Peyer's patch (tissue), 4 donors: ENCODE measurements around the gene EFTUD2.

Source experiments
- POLR2A ChIP-seq, 2 donors: fragments of 450-650 bp; IDR thresholded peaks; one replicate each; pipeline ENCODE4 v1.5.1; 2017; ENCODE audit warnings: antibody characterized with exemption in 2 of 2, mild to moderate bottlenecking in 2 of 2, moderate library complexity in 2 of 2
- TF ChIP-seq, protein P1 (sequence below), 6 experiments: fragments of 450-650 bp in 4 of 6; fragments of 200-600 bp in 2 of 6; sonication (generic) in 1 of 6; IDR thresholded peaks; one replicate each; pipeline ENCODE4 v1.5.1; 2017 to 2019; ENCODE audit warnings: antibody characterized with exemption in 6 of 6, mild to moderate bottlenecking in 3 of 6, moderate library complexity in 1 of 6

DNA sequence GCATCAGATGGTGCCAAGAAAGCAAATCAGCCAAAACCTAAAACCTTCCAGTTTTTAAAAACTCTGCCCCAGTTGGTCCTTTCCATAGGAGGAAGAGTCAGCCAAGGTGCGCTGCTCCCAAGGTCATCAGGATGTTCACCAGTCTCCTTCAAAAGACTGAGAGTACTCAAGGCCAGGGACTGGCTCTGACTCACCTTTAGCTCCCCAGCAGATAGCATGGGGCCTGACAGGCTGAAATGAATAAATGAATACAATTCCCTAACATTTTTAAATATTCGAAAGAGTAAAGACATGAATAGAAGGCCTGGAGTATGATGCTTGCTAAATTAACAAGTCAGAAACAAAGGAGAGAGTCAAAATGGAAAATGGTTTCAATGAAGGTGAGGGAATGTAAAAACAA is 19.2 kb downstream of the EFTUD2 start:
- no peak for TF ChIP-seq POLR2A (IDR thresholded peaks at IDR 0.05)
- TF ChIP-seq, protein P1, sequence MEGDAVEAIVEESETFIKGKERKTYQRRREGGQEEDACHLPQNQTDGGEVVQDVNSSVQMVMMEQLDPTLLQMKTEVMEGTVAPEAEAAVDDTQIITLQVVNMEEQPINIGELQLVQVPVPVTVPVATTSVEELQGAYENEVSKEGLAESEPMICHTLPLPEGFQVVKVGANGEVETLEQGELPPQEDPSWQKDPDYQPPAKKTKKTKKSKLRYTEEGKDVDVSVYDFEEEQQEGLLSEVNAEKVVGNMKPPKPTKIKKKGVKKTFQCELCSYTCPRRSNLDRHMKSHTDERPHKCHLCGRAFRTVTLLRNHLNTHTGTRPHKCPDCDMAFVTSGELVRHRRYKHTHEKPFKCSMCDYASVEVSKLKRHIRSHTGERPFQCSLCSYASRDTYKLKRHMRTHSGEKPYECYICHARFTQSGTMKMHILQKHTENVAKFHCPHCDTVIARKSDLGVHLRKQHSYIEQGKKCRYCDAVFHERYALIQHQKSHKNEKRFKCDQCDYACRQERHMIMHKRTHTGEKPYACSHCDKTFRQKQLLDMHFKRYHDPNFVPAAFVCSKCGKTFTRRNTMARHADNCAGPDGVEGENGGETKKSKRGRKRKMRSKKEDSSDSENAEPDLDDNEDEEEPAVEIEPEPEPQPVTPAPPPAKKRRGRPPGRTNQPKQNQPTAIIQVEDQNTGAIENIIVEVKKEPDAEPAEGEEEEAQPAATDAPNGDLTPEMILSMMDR (IDR thresholded peaks at IDR 0.05), result no peak
